Measurements from ENCODE around the gene ZDHHC8. TPM values are rescaled to one million over a fixed set of nuclear protein-coding genes. Genes with fewer than 3 reads are reported as not detected.

Gene ZDHHC8
- total and polyA plus RNA-seq, 2 experiments from 2014 or later: 13.0 to 18.7 TPM

DNA sequence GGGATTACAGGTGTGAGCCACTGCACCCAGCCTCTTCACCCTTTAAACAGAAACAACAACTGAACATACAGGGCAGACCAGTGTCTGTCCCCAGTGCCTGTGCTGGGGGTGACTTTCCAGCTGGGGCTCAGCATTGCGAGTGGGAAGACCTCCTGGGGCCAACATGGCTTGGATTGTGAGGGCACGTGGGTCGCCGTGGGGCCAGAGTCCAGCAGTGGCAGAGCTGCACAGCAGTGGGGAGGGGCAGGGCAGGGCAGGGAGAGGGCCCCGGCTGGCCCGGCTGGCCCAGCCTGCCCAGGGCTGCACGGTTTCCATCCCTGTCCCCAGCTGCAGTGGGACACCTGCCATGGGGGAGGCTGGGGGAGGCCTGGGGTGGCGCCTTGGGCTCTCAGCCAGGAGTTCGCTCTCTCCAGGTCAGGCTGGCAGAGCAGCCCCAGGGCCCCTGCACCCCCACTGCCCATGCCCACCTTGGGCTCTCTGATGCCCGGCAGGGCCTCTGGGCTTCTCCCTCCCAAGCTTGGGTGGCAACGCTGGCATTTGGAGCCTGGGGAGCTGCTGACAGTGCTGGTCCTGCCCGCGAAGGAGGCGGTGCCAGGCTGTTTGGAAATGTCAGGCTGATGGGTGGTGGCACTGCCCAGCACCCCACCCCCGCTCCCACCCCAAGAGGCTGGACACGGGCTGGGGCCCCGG is 49.7 kb downstream of the ZDHHC8 start:
- 54 to 62% methylated on average over 12 to 14 of the region's 17 CpGs for WGBS, 2 experiments (ENCODE audit: low coverage in 1 of 2, low lambda C conversion rate in 2 of 2, missing lambda C conversion rate in 2 of 2)
- Histone ChIP-seq H3K36me3 (ENCODE audit: low read depth) (no peaks in the 10 kb centered on the region), H3K79me2 (ENCODE audit: insufficient read depth) (no peaks in the 10 kb centered on the region), H3K4me3 (no peak overlapping the region), H3K4me1 (ENCODE audit: insufficient read depth) (no peaks in the 10 kb centered on the region), H3K9me3 (ENCODE audit: low read depth) (no peaks in the 10 kb centered on the region), H3K9me2 (ENCODE audit: insufficient read depth) (no peaks in the 10 kb centered on the region), H3K27ac (no peak overlapping the region), H3F3A (ENCODE audit: insufficient read depth) (no peaks in the 10 kb centered on the region), H3K27me3 (replicated peaks; ENCODE audit: insufficient read depth) (peaks cover 2% of the 10 kb centered on the region), H3K4me2 (ENCODE audit: unreplicated experiment) (no peak overlapping the region), H4K20me1 (ENCODE audit: insufficient read depth) (no peaks in the 10 kb centered on the region), H2AFZ (no peak overlapping the region), H3K9ac (no peak overlapping the region)
- no peak for DNase-seq
- in situ Hi-C loops (cut with MboI): no loop called here
- no peak for TF ChIP-seq EZH2 (IDR thresholded peaks at IDR 0.05; ENCODE audit: insufficient read depth, poor library complexity, severe bottlenecking)
- no peak for TF ChIP-seq EZH2phosphoT487 (IDR thresholded peaks at IDR 0.05; ENCODE audit: insufficient read depth, low read depth)

DNA sequence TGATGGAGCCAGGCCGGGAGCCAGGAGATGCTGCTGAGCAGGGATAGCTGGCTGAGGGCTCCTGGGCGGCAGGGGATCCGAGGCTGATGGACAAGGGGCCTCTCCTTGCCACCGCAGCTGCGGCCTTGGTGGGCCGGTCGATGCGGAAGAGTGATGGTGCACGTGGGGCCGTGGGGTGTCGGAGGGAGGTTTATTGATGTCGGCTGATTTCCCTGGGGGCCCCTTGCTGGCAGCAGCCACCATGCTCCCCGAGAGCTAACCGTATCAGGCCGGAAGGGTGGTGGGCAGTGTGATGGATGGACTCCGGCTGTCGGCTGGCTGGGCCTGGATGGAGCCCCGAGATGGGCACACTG is 50.3 kb downstream of the ZDHHC8 start:
- Histone ChIP-seq H3K4me2 (ENCODE audit: unreplicated experiment) (no peak overlapping the region), H3K27ac (no peak overlapping the region), H2AFZ (no peak overlapping the region), H3K9me2 (ENCODE audit: insufficient read depth) (no peaks in the 10 kb centered on the region), H3K4me3 (no peak overlapping the region), H3K36me3 (ENCODE audit: low read depth) (no peaks in the 10 kb centered on the region), H3F3A (ENCODE audit: insufficient read depth) (no peaks in the 10 kb centered on the region), H4K20me1 (ENCODE audit: insufficient read depth) (no peaks in the 10 kb centered on the region), H3K27me3 (replicated peaks; ENCODE audit: insufficient read depth) (no peaks in the 10 kb centered on the region; the same call in none of the 2 replicates), H3K79me2 (ENCODE audit: insufficient read depth) (no peaks in the 10 kb centered on the region), H3K9me3 (ENCODE audit: low read depth) (no peaks in the 10 kb centered on the region), H3K9ac (no peak overlapping the region), H3K4me1 (ENCODE audit: insufficient read depth) (no peaks in the 10 kb centered on the region)
- TF ChIP-seq EZH2 (IDR thresholded peaks at IDR 0.05; ENCODE audit: insufficient read depth, poor library complexity, severe bottlenecking): no peak
- TF ChIP-seq EZH2phosphoT487 (IDR thresholded peaks at IDR 0.05; ENCODE audit: insufficient read depth, low read depth): no peak
- in situ Hi-C loops (cut with MboI): no loop called here
- 72 to 73% methylated on average over 17 to 18 of the region's 18 CpGs for WGBS, 2 experiments (ENCODE audit: low coverage in 1 of 2, low lambda C conversion rate in 2 of 2, missing lambda C conversion rate in 2 of 2)
- no peak for DNase-seq

DNA sequence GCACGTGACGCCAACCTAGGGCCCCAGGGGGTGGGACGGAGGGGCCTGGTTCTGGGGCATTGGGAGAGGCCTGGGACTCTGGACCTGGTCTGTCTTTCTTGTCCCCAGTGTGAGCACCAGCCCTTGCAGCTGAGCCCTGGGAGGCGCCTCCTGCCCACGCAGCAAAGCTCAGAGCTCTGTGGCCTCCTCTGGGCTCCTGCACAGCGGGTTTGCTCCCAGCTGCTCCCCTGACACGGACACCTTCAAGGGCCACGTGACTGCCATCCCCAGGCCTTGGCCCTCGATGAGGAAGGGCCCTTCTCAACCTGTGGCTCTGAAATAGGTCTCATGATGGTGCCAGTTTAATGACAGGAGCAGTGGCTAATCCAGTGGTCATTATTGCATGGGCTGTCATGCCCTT is 50.8 kb downstream of the ZDHHC8 start:
- 61 to 72% methylated on average over 9 of the region's 9 CpGs for WGBS, 2 experiments (ENCODE audit: low coverage in 1 of 2, low lambda C conversion rate in 2 of 2, missing lambda C conversion rate in 2 of 2)
- H3K9me3 ChIP-seq (ENCODE audit: low read depth): no peaks in the 10 kb centered on the region
- H3K4me2 ChIP-seq (ENCODE audit: unreplicated experiment): no peak overlapping the region
- no peaks in the 10 kb centered on the region for H3K9me2 ChIP-seq (ENCODE audit: insufficient read depth)
- H3K4me3 ChIP-seq: no peak overlapping the region
- H3K27me3 ChIP-seq (replicated peaks; ENCODE audit: insufficient read depth): no peaks in the 10 kb centered on the region; the same call in none of the 2 replicates
- no peaks in the 10 kb centered on the region for H3K79me2 ChIP-seq (ENCODE audit: insufficient read depth)
- no peak overlapping the region for H2AFZ ChIP-seq
- no peaks in the 10 kb centered on the region for H3F3A ChIP-seq (ENCODE audit: insufficient read depth)
- no peaks in the 10 kb centered on the region for H4K20me1 ChIP-seq (ENCODE audit: insufficient read depth)
- H3K4me1 ChIP-seq (ENCODE audit: insufficient read depth): no peaks in the 10 kb centered on the region
- no peaks in the 10 kb centered on the region for H3K36me3 ChIP-seq (ENCODE audit: low read depth)
- in situ Hi-C loops (cut with MboI): no loop called here
- TF ChIP-seq EZH2 (IDR thresholded peaks at IDR 0.05; ENCODE audit: insufficient read depth, poor library complexity, severe bottlenecking) (no peak), EZH2phosphoT487 (IDR thresholded peaks at IDR 0.05; ENCODE audit: insufficient read depth, low read depth) (no peak)
- H3K27ac ChIP-seq: no peak overlapping the region
- DNase-seq: no peak
- H3K9ac ChIP-seq: no peak overlapping the region

DNA sequence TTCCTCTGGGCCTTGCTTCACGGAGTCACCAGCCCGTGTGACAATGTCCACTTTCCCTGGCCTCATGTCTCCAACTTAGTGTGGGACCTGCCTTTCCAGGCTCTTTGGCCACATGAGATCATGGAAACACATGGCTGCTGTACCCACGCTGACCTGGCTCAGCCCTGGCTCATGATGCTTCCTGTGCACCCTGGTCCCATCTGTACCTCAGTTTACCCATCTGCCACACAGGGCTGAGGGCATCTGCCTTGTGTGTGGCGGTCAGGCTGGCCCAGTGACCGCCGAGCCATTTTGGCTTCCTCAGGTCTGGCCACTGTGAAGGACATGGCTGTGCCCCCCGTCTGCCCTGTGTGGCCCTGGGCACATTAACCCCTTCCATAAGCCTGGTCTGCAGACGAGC is 51.5 kb downstream of the ZDHHC8 start:
- H3K9me2 ChIP-seq (ENCODE audit: insufficient read depth): no peaks in the 10 kb centered on the region
- no peak overlapping the region for H3K4me2 ChIP-seq (ENCODE audit: unreplicated experiment)
- TF ChIP-seq EZH2 (IDR thresholded peaks at IDR 0.05; ENCODE audit: insufficient read depth, poor library complexity, severe bottlenecking): no peak
- 66 to 67% methylated on average over 8 of the region's 8 CpGs for WGBS, 2 experiments (ENCODE audit: low coverage in 1 of 2, low lambda C conversion rate in 2 of 2, missing lambda C conversion rate in 2 of 2)
- no peak overlapping the region for H3K4me3 ChIP-seq
- H3K27me3 ChIP-seq (replicated peaks; ENCODE audit: insufficient read depth): no peaks in the 10 kb centered on the region; the same call in none of the 2 replicates
- H3K36me3 ChIP-seq (ENCODE audit: low read depth): no peaks in the 10 kb centered on the region
- H3K27ac ChIP-seq: no peak overlapping the region
- no peaks in the 10 kb centered on the region for H3K4me1 ChIP-seq (ENCODE audit: insufficient read depth)
- no peaks in the 10 kb centered on the region for H4K20me1 ChIP-seq (ENCODE audit: insufficient read depth)
- in situ Hi-C loops (cut with MboI): no loop called here
- H2AFZ ChIP-seq: no peak overlapping the region
- no peak overlapping the region for H3K9ac ChIP-seq
- H3K9me3 ChIP-seq (ENCODE audit: low read depth): no peaks in the 10 kb centered on the region
- DNase-seq: no peak
- no peaks in the 10 kb centered on the region for H3K79me2 ChIP-seq (ENCODE audit: insufficient read depth)
- no peaks in the 10 kb centered on the region for H3F3A ChIP-seq (ENCODE audit: insufficient read depth)
